Adrenal gland (tissue), 12 donors: ENCODE data around the gene RABGAP1L. TPM values are rescaled to one million over a fixed set of nuclear protein-coding genes. Genes with fewer than 3 reads are reported as not detected.

Experiments used
- DNase-seq, 7 donors: peaks; one replicate each; pipeline ENCODE4 v3.0.0-alpha.2; 2019 to 2020
- H3K27ac ChIP-seq, 5 donors: fragments of 200-600 bp; sonication (generic) in 4 of 5; 1 replicate in 3 of 5; 2 replicates in 2 of 5; pipeline versions ENCODE4 v1.5.1 to v1.8.0; 2016 to 2020; ENCODE audit warnings: mild to moderate bottlenecking in 1 of 5
- H3K27me3 ChIP-seq: fragments of 200-600 bp; 2 replicates; pipeline ENCODE4 v1.8.0; 2021
- H3K36me3 ChIP-seq, 2 donors: fragments of 200-600 bp; replicated peaks in 1 of 2; 1 replicate in 1 of 2; 2 replicates in 1 of 2; pipeline versions ENCODE4 v1.5.1 to v1.8.0; 2018 to 2022
- H3K4me1 ChIP-seq, 2 donors: fragments of 200-600 bp; replicated peaks in 1 of 2; 1 replicate in 1 of 2; 2 replicates in 1 of 2; pipeline versions ENCODE4 v1.5.1 to v1.8.0; 2018 to 2021
- H3K4me3 ChIP-seq, 4 donors: fragments of 200-600 bp; sonication (generic) in 3 of 4; one replicate each; pipeline ENCODE4 v1.5.1; 2016 to 2018
- H3K9me3 ChIP-seq, 3 donors: fragments of 200-600 bp; sonication (generic) in 1 of 3; replicated peaks in 1 of 3; 1 replicate in 2 of 3; 2 replicates in 1 of 3; pipeline versions ENCODE4 v1.5.1 to v1.8.0; 2016 to 2021
- POLR2A ChIP-seq, 2 donors: fragments of 450-650 bp; IDR thresholded peaks; one replicate each; pipeline ENCODE4 v1.6.1; 2017; ENCODE audit warnings: antibody characterized with exemption in 2 of 2, mild to moderate bottlenecking in 2 of 2, moderate library complexity in 1 of 2
- whole genome bisulfite sequencing, 4 donors: extraction: QIAGEN DNeasy Blood & Tissue Kit in 2 of 4; methylation state at CpG; one replicate each; pipeline versions ENCODE4 v1.1.5 to v1.1.7; 2013 to 2017; 5-methylcytosine and 5-hydroxymethylcytosine counted together
- intact Hi-C, 2 donors: fragments of 100-400 bp; cut with DNase I; formaldehyde crosslinking; loops; one replicate each; pipeline versions ENCODE4 v1.14.1 to v1.15.0; 2022 to 2023
- polyA plus RNA-seq, 3 donors: library from polyadenylated mRNA; stranded (reverse); fragments of 200-250 nt in 2 of 3; fragments of 350-450 nt in 1 of 3; fragmentation: Illumina TruSeq in 1 of 3; extraction: RNeasy Lipid Tissue Mini Kit (QIAGEN cat#74804) in 1 of 3; gene quantifications; one replicate each; pipeline ENCODE4 v1.2.3, GENCODE V29; 2013 to 2014
- total RNA-seq, 9 donors: library from RNA; depleted of rRNA in 4 of 9; stranded (reverse); fragments of >200 nt in 4 of 9; fragments of 120-200 nt in 1 of 9; fragmentation: NEBNext Ultra II Directional in 1 of 9; extraction: Animal tissue kit (Norgen Biotek cat#: 25700) in 1 of 9; gene quantifications; one replicate each; pipeline versions ENCODE4 v1.1.0 to v1.2.4, GENCODE V29; 2013 to 2023
- TF ChIP-seq, protein P1 (sequence below), 6 experiments: fragments of 450-650 bp in 4 of 6; fragments of 200-600 bp in 2 of 6; sonication (generic) in 1 of 6; IDR thresholded peaks; 1 replicate in 5 of 6; 2 replicates in 1 of 6; pipeline versions ENCODE4 v1.5.1 to v1.8.0; 2016 to 2021; ENCODE audit warnings: antibody characterized with exemption in 6 of 6, mild to moderate bottlenecking in 2 of 6, moderate library complexity in 1 of 6
- donor health status: healthy with polysubstance abuse.
- donor health status: Bipolar disorder and iron deficiency.
- donor health status: DM: yes; HTN: yes; CAD: no.
- donor health status: DM: no; HTN: no; CAD: no.
- donor health status: DM: no; HTN: no; CAD: no.
- donor health status: DM: yes; HTN: yes; CAD: no.

Gene RABGAP1L
- total and polyA plus RNA-seq, 12 donors: 10.4 to 29.9 (median 19.7) TPM

DNA sequence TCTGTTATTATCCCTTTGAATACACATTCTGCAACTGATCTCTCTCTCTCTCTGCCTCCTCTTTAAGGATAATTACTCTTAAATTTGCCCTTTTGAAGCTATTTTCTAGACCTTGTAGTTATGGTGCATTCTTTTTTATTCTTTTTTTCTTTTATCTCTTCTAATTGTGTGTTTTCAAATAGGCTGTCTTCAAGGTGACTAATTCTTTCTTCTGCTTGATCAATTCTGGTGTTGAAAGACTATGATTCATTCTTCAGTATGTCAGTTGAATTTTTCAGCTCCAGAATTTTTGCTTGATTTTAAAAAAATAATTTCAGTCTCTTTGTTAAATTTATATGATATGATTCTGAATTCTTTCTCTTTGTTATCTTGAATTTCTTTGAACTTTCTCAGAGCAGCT, 192.8 kb downstream of the RABGAP1L start:
- intact Hi-C loops: no loop called here
- no peaks in the 10 kb centered on the region for H3K4me1 ChIP-seq
- no peaks in the 10 kb centered on the region for H3K36me3 ChIP-seq
- TF ChIP-seq POLR2A (IDR thresholded peaks at IDR 0.05): no peak
- TF ChIP-seq, protein P1, sequence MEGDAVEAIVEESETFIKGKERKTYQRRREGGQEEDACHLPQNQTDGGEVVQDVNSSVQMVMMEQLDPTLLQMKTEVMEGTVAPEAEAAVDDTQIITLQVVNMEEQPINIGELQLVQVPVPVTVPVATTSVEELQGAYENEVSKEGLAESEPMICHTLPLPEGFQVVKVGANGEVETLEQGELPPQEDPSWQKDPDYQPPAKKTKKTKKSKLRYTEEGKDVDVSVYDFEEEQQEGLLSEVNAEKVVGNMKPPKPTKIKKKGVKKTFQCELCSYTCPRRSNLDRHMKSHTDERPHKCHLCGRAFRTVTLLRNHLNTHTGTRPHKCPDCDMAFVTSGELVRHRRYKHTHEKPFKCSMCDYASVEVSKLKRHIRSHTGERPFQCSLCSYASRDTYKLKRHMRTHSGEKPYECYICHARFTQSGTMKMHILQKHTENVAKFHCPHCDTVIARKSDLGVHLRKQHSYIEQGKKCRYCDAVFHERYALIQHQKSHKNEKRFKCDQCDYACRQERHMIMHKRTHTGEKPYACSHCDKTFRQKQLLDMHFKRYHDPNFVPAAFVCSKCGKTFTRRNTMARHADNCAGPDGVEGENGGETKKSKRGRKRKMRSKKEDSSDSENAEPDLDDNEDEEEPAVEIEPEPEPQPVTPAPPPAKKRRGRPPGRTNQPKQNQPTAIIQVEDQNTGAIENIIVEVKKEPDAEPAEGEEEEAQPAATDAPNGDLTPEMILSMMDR (IDR thresholded peaks at IDR 0.05): no peak
- H3K27ac ChIP-seq: no peak overlapping the region
- DNase-seq: no peak
- H3K4me3 ChIP-seq: no peak overlapping the region
- H3K9me3 ChIP-seq: no peaks in the 10 kb centered on the region
- H3K27me3 ChIP-seq: no peaks in the 10 kb centered on the region

DNA sequence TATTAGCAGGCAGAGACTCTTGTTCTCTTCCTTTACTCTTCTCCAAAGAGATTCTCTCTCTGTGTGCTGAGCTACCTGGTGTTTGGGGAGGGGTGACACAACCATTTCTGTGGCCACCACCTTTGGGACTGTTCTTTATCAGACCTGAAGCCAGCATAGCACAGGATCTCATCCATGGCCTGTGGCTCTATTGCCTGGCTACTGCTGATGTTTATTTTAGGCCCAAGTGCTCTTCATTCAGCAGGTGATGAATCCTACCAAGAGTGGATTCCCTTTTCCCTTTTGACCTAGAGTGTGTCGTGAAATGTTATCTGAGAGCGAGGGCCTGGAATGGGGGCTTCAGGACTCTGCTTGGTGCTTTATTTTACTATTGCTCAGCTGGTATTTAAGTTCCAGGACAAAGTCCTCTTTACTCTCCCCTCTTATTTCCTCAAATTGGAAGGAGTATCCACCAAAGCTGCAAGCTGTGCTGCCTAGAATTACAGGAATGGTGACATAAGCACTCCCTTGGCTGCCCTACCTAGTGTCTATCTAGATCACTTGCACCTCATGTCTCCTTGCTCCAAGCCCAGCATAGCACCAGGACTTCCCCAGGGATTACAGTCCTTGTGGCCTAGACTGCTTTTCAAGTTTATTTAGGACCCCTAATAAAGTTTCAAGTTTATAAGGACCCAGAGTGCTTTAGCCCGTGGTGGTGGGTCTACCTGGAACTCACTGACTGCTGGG, 193.7 kb downstream of the RABGAP1L start:
- Histone ChIP-seq H3K4me3 (no peak overlapping the region), H3K36me3 (no peaks in the 10 kb centered on the region), H3K9me3 (no peaks in the 10 kb centered on the region), H3K27ac (no peak overlapping the region), H3K4me1 (no peaks in the 10 kb centered on the region), H3K27me3 (no peaks in the 10 kb centered on the region)
- WGBS, 4 donors: 96 to 100% (median 97%) methylated on average over 3 of the region's 3 CpGs
- intact Hi-C loops: no loop called here
- TF ChIP-seq, protein P1 (IDR thresholded peaks at IDR 0.05): no peak
- TF ChIP-seq POLR2A (IDR thresholded peaks at IDR 0.05): no peak
- no peak for DNase-seq

- H3K27me3 ChIP-seq: no peaks in the 10 kb centered on the region
- intact Hi-C loops: no loop called here
- no peak overlapping the region for H3K4me3 ChIP-seq
- no peaks in the 10 kb centered on the region for H3K4me1 ChIP-seq
- no peak for TF ChIP-seq POLR2A (IDR thresholded peaks at IDR 0.05)
- TF ChIP-seq, protein P1 (IDR thresholded peaks at IDR 0.05): no peak
- no peak for DNase-seq
- H3K9me3 ChIP-seq: no peaks in the 10 kb centered on the region
- no peak overlapping the region for H3K27ac ChIP-seq
- no peaks in the 10 kb centered on the region for H3K36me3 ChIP-seq
- 91 to 97% (median 91%) methylated on average over 3 of the region's 3 CpGs for WGBS, 4 donors
Observed at GRCh38 chr1:174358344-174358743, 199.0 kb downstream of the RABGAP1L start.

GRCh38 chr1:174358786-174359453, 199.6 kb downstream of the RABGAP1L start:
- Histone ChIP-seq H3K4me3 (no peak overlapping the region), H3K36me3 (no peaks in the 10 kb centered on the region), H3K9me3 (no peaks in the 10 kb centered on the region), H3K27ac (no peak overlapping the region), H3K4me1 (no peaks in the 10 kb centered on the region), H3K27me3 (no peaks in the 10 kb centered on the region)
- peak in 1 of 7 donors; percentile 2 for DNase-seq
- intact Hi-C loops: no loop called here
- 86 to 90% (median 88%) methylated on average over 6 of the region's 6 CpGs for WGBS, 4 donors
- TF ChIP-seq, protein P1 (IDR thresholded peaks at IDR 0.05): no peak
- TF ChIP-seq POLR2A (IDR thresholded peaks at IDR 0.05): no peak
